ENCODE results near the gene ANKMY1.

DNA sequence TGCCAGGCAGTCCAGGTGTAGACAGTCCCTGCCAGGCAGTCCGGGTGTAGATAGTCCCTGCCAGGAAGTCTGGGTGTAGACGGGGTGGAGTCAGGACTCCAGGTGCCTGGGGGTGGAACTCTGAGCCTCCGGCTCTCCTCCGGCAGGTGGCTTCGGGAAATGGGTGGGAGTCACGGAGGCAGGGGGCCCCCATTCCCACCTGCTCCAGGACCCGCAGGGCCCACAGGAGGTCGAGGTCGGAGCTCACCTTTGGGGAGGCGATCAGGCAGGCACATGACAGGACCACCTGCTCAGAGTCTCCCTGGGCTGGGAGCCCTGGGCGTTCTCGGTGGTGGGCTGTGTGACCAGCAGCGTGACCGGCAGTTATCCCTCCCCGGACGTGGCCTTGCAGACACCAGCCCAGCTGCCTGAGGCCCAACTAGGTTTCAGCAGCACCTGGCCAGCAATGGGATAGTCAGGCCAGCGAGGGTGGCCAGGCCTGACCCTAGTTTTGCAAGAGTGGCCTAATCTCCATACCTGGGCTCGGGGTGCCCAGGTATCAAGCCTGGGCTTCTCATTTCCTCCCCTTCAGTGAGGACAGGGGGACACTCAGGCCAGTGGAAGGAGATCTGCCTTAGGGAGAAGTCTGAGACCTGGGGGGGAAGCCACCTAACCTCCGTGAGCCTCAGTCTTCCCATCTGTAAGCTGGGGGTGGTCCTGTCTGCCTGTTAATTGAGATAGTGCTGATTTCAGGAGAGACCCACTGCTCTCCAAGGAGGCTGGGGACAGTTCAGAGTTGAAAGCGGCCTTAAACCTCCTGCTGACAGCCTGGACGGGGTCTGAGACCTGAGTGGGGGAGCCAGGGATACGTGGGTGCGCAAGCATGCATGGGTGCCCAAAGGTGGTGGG is 109.2 kb downstream of the ANKMY1 start:
- TF ChIP-seq, protein P1, sequence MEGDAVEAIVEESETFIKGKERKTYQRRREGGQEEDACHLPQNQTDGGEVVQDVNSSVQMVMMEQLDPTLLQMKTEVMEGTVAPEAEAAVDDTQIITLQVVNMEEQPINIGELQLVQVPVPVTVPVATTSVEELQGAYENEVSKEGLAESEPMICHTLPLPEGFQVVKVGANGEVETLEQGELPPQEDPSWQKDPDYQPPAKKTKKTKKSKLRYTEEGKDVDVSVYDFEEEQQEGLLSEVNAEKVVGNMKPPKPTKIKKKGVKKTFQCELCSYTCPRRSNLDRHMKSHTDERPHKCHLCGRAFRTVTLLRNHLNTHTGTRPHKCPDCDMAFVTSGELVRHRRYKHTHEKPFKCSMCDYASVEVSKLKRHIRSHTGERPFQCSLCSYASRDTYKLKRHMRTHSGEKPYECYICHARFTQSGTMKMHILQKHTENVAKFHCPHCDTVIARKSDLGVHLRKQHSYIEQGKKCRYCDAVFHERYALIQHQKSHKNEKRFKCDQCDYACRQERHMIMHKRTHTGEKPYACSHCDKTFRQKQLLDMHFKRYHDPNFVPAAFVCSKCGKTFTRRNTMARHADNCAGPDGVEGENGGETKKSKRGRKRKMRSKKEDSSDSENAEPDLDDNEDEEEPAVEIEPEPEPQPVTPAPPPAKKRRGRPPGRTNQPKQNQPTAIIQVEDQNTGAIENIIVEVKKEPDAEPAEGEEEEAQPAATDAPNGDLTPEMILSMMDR (IDR thresholded peaks at IDR 0.05): no peak
- TF ChIP-seq POLR2AphosphoS5 (IDR thresholded peaks at IDR 0.05) (no peak), POLR2A (IDR thresholded peaks at IDR 0.05) (no peak), EP300 (IDR thresholded peaks at IDR 0.05; ENCODE audit: low read depth) (no peak)
